ENCODE measurements around the gene HTN1.
"Not testable (repeated sequence)": the region's sequence is repeated elsewhere in the genome, so short reads cannot be mapped to it uniquely, and the experiment has no call there.

Gene HTN1

GRCh38 chr4:70050138-70050537, at the start of gene HTN1:
HTN1 (plus strand) TSS chr4:70050438; CDS start chr4:70053077, 2,639 bp downstream.
- DNase-seq (ENCODE audit: low read depth, low spot score) = not testable (repeated sequence)

GRCh38 chr4:70000711-70001110, 49.5 kb upstream of the HTN1 start:
- DNase-seq (ENCODE audit: low read depth, low spot score) = no peak

- no peak for DNase-seq (ENCODE audit: low read depth, low spot score)
These were observed 47.7 kb upstream of the HTN1 start for GRCh38 chr4:70002507-70002906.

DNA sequence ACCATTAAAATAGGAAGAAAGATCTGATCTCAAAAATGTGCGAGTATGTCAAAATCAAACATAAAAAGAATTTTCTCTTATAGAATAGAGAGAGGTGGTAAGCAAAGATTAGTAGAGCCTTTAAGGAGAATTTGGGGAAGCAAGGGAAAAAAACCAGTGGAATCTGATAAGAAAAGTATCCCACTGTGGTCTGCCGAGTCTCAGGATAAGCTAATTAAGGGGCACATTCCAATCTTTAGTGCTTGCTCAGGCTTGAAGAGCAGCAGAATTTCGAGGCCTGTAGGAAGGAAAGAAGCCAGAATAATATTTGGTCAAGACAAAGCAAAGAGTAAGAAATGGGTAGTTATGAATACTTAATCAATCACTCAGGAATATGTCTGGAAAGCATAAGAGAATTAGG, 41.5 kb upstream of the HTN1 start:
- peak; percentile 7 for DNase-seq (ENCODE audit: low read depth, low spot score)

DNA sequence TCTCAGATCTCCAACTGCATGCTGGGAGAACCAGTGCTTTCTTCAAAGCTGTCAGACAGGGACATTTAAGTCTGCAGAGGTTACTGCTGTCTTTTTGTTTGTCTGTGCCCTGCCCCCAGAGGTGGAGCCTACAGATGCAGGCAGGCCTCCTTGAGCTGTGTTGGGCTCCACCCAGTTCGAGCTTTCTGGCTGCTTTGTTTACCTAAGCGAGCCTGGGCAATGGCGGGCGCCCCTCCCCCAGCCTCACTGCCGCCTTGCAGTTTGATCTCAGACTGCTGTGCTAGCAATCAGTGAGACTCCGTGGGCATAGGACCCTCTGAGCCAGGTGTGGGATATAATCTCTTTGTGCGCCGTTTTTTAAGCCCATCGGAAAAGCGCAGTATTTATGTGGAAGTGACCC, 31.2 kb upstream of the HTN1 start:
- DNase-seq (ENCODE audit: low read depth, low spot score) = not testable (repeated sequence)

DNA sequence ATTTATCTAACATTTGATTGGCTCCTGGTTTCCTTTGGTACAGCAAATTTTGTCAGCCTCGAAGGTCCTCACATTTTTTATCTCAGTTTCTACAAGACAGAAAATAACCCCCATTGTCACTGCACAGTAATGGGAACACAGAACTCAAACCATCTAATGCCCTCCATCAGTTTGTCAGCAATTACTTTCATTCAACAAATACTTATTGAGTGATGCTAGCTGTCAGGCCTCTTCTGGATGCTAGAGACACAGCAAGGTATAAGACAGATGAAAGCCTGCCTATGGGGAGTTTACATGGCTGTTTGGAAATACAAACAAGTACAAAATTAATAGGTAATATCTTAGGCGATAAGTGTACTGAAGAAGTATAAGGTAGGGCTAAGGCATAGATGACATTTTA, 27.0 kb upstream of the HTN1 start:
- no peak for DNase-seq (ENCODE audit: low read depth, low spot score)

- DNase-seq (ENCODE audit: low read depth, low spot score) = no peak
These were observed 23.2 kb upstream of the HTN1 start for GRCh38 chr4:70027011-70027410.

DNA sequence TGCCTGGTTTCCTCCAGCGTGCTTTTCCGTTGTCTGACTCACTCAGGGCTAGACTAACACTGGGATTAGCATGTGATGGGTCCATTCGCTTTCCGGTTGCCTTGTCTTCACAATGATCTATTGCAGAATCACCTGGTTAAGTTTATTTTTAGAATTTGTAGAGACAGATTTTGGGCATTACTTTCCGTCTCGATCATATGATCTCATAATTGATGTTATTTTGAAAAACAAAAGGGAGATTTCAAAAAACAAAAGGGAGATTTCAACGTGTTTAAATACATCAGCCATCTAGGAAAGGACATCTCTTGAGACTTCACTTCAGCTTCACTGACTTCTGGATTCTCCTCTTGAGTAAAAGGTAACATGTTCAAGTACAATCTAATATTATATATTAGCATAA, 22.1 kb upstream of the HTN1 start, which contains the start of gene HTN3:
Gene HTN3 (plus strand): TSS at position 301 of the 400 bp plus-strand sequence. CDS start 2,282 bp downstream, outside the sequence.
- DNase-seq (ENCODE audit: low read depth, low spot score) = not testable (repeated sequence)

- not testable (repeated sequence) for DNase-seq (ENCODE audit: low read depth, low spot score)
These were observed 12.7 kb upstream of the HTN1 start for GRCh38 chr4:70037559-70037958.

GRCh38 chr4:70039928-70040327, 10.3 kb upstream of the HTN1 start:
- not testable (repeated sequence) for DNase-seq (ENCODE audit: low read depth, low spot score)

DNA sequence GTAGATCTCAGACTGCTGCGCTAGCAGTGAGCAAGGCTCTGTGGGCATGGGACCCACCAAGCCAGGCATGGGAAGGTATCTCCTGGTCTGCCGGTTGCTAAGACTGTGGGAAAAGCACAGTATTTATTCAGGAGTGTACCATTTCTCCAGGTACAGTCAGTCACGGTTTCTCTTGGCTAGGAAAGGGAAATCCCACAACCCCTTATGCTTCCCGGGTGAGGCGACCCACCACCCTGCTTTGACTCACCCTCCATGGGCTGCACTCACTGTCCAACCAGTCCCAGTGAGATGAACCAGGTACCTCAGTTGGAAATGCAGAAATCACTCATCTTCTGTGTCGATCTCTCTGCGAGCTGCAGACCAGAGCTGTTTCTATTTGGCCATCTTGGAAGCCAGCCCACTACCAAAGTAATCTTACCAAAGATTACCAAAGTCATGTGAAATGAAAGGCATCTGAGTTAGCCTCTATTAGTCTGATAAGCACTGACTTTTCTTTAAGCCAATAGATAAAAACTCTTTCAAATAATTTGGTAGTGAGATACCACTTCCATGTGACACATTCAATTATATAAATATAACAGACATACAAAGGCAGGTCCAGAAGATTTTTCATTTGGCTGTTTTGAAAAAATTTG, 8.5 kb upstream of the HTN1 start:
- no peak for DNase-seq (ENCODE audit: low read depth, low spot score)

DNA sequence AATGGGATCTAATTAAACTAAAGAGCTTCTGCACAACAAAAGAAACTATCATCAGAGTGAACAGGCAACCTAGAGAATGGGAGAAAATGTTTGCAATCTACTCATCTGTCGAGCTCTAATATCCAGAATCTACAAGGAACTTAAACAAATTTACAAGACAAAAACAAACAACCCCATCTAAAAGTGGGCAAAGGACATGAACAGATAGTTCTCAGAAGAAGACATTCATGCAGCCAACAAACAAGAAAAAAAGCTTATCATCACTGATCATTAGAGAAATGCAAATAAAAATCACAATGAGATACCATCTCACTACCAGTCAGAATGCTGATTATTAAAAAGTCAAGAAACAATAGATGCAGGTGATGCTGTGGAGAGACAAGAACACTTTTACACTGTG, 6.3 kb downstream of the HTN1 start:
- not testable (repeated sequence) for DNase-seq (ENCODE audit: low read depth, low spot score)

DNA sequence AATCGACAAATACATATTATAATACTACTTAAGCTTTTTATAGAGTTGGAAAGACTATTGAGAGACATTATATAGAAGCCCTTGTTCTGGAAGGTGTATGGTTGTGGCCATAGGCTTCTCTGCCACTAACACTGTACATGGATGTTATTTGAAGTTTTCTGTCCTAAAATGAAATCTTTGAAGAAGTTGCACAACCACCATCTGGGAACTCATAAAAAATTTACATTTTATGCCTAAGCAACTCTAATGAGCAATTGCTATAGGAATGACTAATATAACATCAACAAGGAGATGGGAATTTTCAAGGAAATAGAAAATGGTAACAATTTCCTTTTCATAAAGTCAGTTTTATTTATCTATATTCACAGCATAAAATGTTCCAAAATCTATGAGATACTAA, 7.4 kb downstream of the HTN1 start:
- no peak for DNase-seq (ENCODE audit: low read depth, low spot score)

- no peak for DNase-seq (ENCODE audit: low read depth, low spot score)
These were observed 8.9 kb downstream of the HTN1 start for GRCh38 chr4:70059149-70059548.

- DNase-seq (ENCODE audit: low read depth, low spot score) = no peak
These were observed 11.8 kb downstream of the HTN1 start for GRCh38 chr4:70062000-70062399.

GRCh38 chr4:70080205-70080604, 30.0 kb downstream of the HTN1 start:
- DNase-seq (ENCODE audit: low read depth, low spot score) = no peak

DNA sequence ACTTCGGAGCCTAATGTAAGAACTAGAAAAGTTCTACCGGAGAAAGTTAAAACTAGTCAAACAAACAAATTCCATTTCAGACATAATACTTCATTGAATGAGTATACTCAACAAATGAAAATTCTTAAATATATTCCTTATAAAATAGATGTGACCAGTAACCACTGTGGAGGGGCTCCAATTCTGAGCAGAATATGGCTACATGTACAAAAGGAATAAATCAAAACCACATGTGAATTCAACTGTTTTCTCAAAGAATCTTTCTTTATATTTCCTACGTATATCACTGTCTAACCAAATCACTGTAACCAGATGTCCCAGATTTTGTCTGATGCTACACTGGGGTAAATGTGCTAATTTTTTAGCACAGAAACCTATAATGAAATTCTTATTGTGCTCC, 49.0 kb downstream of the HTN1 start:
- no peak for DNase-seq (ENCODE audit: low read depth, low spot score)
